Body of pancreas (tissue), 4 donors: ENCODE measurements around the gene TGM6.

Experiments used
- POLR2A ChIP-seq, 3 donors: fragments of 450-650 bp; IDR thresholded peaks; one replicate each; pipeline ENCODE4 v1.6.1; 2016; ENCODE audit warnings: antibody characterized with exemption in 3 of 3, mild to moderate bottlenecking in 2 of 3
- TF ChIP-seq, protein P1 (sequence below), 7 experiments: fragments of 450-650 bp in 4 of 7; fragments of 200-600 bp in 3 of 7; sonication (generic) in 3 of 7; IDR thresholded peaks; one replicate each; pipeline ENCODE4 v1.5.1; 2016 to 2019; ENCODE audit warnings: antibody characterized with exemption in 7 of 7

GRCh38 chr20:2358006-2358405 lies 22.7 kb upstream of the TGM6 start:
- TF ChIP-seq, protein P1, sequence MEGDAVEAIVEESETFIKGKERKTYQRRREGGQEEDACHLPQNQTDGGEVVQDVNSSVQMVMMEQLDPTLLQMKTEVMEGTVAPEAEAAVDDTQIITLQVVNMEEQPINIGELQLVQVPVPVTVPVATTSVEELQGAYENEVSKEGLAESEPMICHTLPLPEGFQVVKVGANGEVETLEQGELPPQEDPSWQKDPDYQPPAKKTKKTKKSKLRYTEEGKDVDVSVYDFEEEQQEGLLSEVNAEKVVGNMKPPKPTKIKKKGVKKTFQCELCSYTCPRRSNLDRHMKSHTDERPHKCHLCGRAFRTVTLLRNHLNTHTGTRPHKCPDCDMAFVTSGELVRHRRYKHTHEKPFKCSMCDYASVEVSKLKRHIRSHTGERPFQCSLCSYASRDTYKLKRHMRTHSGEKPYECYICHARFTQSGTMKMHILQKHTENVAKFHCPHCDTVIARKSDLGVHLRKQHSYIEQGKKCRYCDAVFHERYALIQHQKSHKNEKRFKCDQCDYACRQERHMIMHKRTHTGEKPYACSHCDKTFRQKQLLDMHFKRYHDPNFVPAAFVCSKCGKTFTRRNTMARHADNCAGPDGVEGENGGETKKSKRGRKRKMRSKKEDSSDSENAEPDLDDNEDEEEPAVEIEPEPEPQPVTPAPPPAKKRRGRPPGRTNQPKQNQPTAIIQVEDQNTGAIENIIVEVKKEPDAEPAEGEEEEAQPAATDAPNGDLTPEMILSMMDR (IDR thresholded peaks at IDR 0.05), result no peak
- no peak for TF ChIP-seq POLR2A (IDR thresholded peaks at IDR 0.05)
